Pancreas (tissue), 10 donors: ENCODE measurements around the gene CFDP1. TPM values are rescaled to one million over a fixed set of nuclear protein-coding genes. Genes with fewer than 3 reads are reported as not detected.

Experiments
- ATAC-seq, 4 donors: fragments of 200-7000 bp; cut with Tn5 transposase; one replicate each; pipeline versions ENCODE4 v1.8.0 to v1.9.1; 2020; ENCODE audit warnings: mild to moderate bottlenecking in 4 of 4, moderate library complexity in 4 of 4
- DNase-seq, 6 donors: peaks; one replicate each; pipeline ENCODE4 v3.0.0-alpha.2; 2020
- FAIRE-seq: peaks from 2 replicates; lab custom pipeline; 2012; peaks lifted over from hg19 to GRCh38; lab: Jason Lieb, UNC
- H3K27ac ChIP-seq, 4 donors: fragments of 200-600 bp; sonication (generic); 1 replicate in 3 of 4; 2 replicates in 1 of 4; pipeline versions ENCODE4 v1.5.0 to v1.8.0; 2020
- H3K27me3 ChIP-seq, 4 donors: fragments of 200-600 bp; one replicate each; pipeline ENCODE4 v1.8.0; 2021
- H3K36me3 ChIP-seq, 3 donors: fragments of 200-600 bp; sonication (generic) in 1 of 3; one replicate each; pipeline versions ENCODE4 v1.5.0 to v1.8.0; 2020 to 2021
- H3K4me1 ChIP-seq, 3 donors: fragments of 200-600 bp; one replicate each; pipeline ENCODE4 v1.8.0; 2021
- H3K4me3 ChIP-seq, 4 donors: fragments of 200-600 bp; sonication (generic) in 2 of 4; one replicate each; pipeline versions ENCODE4 v1.5.0 to v1.8.0; 2020 to 2021
- H3K9me3 ChIP-seq, 4 donors: fragments of 200-600 bp; one replicate each; pipeline ENCODE4 v1.8.0; 2021
- CTCF ChIP-seq, 4 donors: fragments of 200-600 bp; sonication (generic) in 3 of 4; IDR thresholded peaks; one replicate each; pipeline versions ENCODE4 v1.5.0 to v1.8.0; 2021; ENCODE audit warnings: antibody characterized with exemption in 4 of 4
- WGBS, 2 donors: extraction: QIAGEN DNeasy Blood & Tissue Kit; methylation state at CpG; one replicate each; pipeline ENCODE4 v1.1.7; 2013; 5-methylcytosine and 5-hydroxymethylcytosine counted together
- intact Hi-C, 3 donors: fragments of 100-400 bp; cut with DNase I; formaldehyde crosslinking; loops; one replicate each; pipeline versions ENCODE4 v1.11.1 to v1.14.2; 2022
- polyA plus RNA-seq, 2 donors: library from polyadenylated mRNA; stranded (reverse); fragments of 200-250 nt; gene quantifications; one replicate each; pipeline ENCODE4 v1.2.3, GENCODE V29; 2013
- total RNA-seq, 6 donors: library from RNA; stranded (reverse); fragmentation: NEBNext Ultra II Directional in 4 of 6; extraction: Animal tissue kit (Norgen Biotek cat#: 25700) in 4 of 6; gene quantifications; one replicate each; pipeline versions ENCODE4 v1.2.1 to v1.2.4, GENCODE V29; 2021 to 2023
- donor health status: healthy with polysubstance abuse.
- donor health status: DM: no; HTN: no; CAD: no; lungs with moderate emphysema.
- donor health status: DM: no; HTN: no; CAD: no.
- donor health status: control.
- donor health status: control.
- donor health status: Bipolar disorder and iron deficiency.
- donor health status: DM: yes; HTN: yes; CAD: no.
- donor health status: DM: no; HTN: no; CAD: no.
- donor health status: DM: no; HTN: no; CAD: no.
- donor health status: DM: yes; HTN: yes; CAD: no.

Gene CFDP1
- total and polyA plus RNA-seq, 8 donors = 19.3 to 57.5 (median 25.6) TPM

- H3K9me3 ChIP-seq = no peaks in the 10 kb centered on the region
- H3K27me3 ChIP-seq = no peaks in the 10 kb centered on the region
- intact Hi-C loops = loop anchor here in 2 of 3 donors (5.0 kb wide), 2 partner anchors 143 to 148 kb away; no protein-coding TSS in a partner anchor
- TF ChIP-seq CTCF (IDR thresholded peaks at IDR 0.05) = no peak
- DNase-seq (no peak), FAIRE-seq (no peak), ATAC-seq (peak in 1 of 4 donors; percentile 60)
- no peak overlapping the region for H3K4me3 ChIP-seq
- H3K36me3 ChIP-seq = no peaks in the 10 kb centered on the region
- WGBS, 2 donors = 85 to 87% methylated on average over 10 of the region's 10 CpGs
- H3K27ac ChIP-seq = no peak overlapping the region
- no peaks in the 10 kb centered on the region for H3K4me1 ChIP-seq
Observed at GRCh38 chr16:75379911-75380847, 53.1 kb downstream of the CFDP1 start.

- no peak for ATAC-seq
- TF ChIP-seq CTCF (IDR thresholded peaks at IDR 0.05) = no peak
- 64 to 100% methylated on average over 1 of the region's 1 CpG for WGBS, 2 donors
Observed at GRCh38 chr16:75379339-75379738, 54.0 kb downstream of the CFDP1 start.

GRCh38 chr16:75378616-75379015 is 54.7 kb downstream of the CFDP1 start:
- no peaks in the 10 kb centered on the region for H3K4me1 ChIP-seq
- no peaks in the 10 kb centered on the region for H3K36me3 ChIP-seq
- ATAC-seq (no peak), FAIRE-seq (no peak), DNase-seq (no peak)
- intact Hi-C loops = no loop called here
- 92 to 93% methylated on average over 2 of the region's 2 CpGs for WGBS, 2 donors
- no peaks in the 10 kb centered on the region for H3K9me3 ChIP-seq
- no peak for TF ChIP-seq CTCF (IDR thresholded peaks at IDR 0.05)
- no peak overlapping the region for H3K4me3 ChIP-seq
- H3K27ac ChIP-seq = no peak overlapping the region
- no peaks in the 10 kb centered on the region for H3K27me3 ChIP-seq

More at GRCh38 chr16:75379339-75379738, 54.0 kb downstream of the CFDP1 start:
- H3K4me3 ChIP-seq = no peak overlapping the region
- FAIRE-seq = no peak
- intact Hi-C loops = no loop called here
- no peaks in the 10 kb centered on the region for H3K4me1 ChIP-seq
- no peaks in the 10 kb centered on the region for H3K27me3 ChIP-seq
- no peaks in the 10 kb centered on the region for H3K9me3 ChIP-seq
- no peak for DNase-seq
- H3K27ac ChIP-seq = no peak overlapping the region
- H3K36me3 ChIP-seq = no peaks in the 10 kb centered on the region

- Histone ChIP-seq H3K9me3 (no peaks in the 10 kb centered on the region), H3K36me3 (no peaks in the 10 kb centered on the region), H3K4me1 (no peaks in the 10 kb centered on the region), H3K4me3 (no peak overlapping the region), H3K27ac (no peak overlapping the region), H3K27me3 (no peaks in the 10 kb centered on the region)
- TF ChIP-seq CTCF (IDR thresholded peaks at IDR 0.05) = no peak
- WGBS, 2 donors = 54 to 56% methylated on average over 6 of the region's 6 CpGs
- ATAC-seq (peak in 3 of 4 donors; percentile 58 to 87 (median 86)), DNase-seq (no peak), FAIRE-seq (no peak)
- intact Hi-C loops = no loop called here
Observed at GRCh38 chr16:75377729-75378386, 55.4 kb downstream of the CFDP1 start.
